Testis (tissue), 3 donors: ENCODE data around the gene PLIN5. TPM values are rescaled to one million over a fixed set of nuclear protein-coding genes. Genes with fewer than 3 reads are reported as not detected.
A peak's percentile ranks its signal among the peaks of the same experiment; 100 is the strongest.

Experiments
- DNase-seq: peaks from one replicate; pipeline ENCODE4 v3.0.0-alpha.2; 2019
- H3K27ac ChIP-seq, 2 donors: fragments of 200-600 bp; sonication (generic); one replicate each; pipeline ENCODE4 v1.5.1; 2019
- H3K27me3 ChIP-seq: fragments of 200-600 bp; sonication (generic); one replicate; pipeline ENCODE4 v1.5.1; 2019
- H3K36me3 ChIP-seq: fragments of 200-600 bp; sonication (generic); one replicate; pipeline ENCODE4 v1.5.1; 2017; ENCODE audit warnings: low read depth; ENCODE audit errors: missing control alignments
- H3K4me1 ChIP-seq: fragments of 200-600 bp; sonication (generic); one replicate; pipeline ENCODE4 v1.5.1; 2019
- H3K4me3 ChIP-seq, 2 donors: fragments of 200-600 bp; sonication (generic); one replicate each; pipeline ENCODE4 v1.5.1; 2017 to 2019
- H3K9me3 ChIP-seq: fragments of 200-600 bp; sonication (generic); one replicate; pipeline ENCODE4 v1.5.1; 2017
- POLR2A ChIP-seq: fragments of 450-650 bp; IDR thresholded peaks from one replicate; pipeline ENCODE4 v1.6.1; 2017; ENCODE audit warnings: antibody characterized with exemption, mild to moderate bottlenecking, moderate library complexity
- WGBS, 2 donors: methylation state at CpG; one replicate each; pipeline ENCODE4 v1.1.5; 2018; 5-methylcytosine and 5-hydroxymethylcytosine counted together
- intact Hi-C: fragments of 100-400 bp; cut with DNase I; formaldehyde crosslinking; loops from one replicate; pipeline ENCODE4 v1.15.1; 2023; ENCODE audit warnings: low total_unique reads
- polyA plus RNA-seq: library from polyadenylated mRNA; stranded (reverse); fragments of 350-450 nt; fragmentation: Illumina TruSeq; extraction: RNeasy Lipid Tissue Mini Kit (QIAGEN cat#74804); gene quantifications from one replicate; pipeline ENCODE4 v1.2.3, GENCODE V29; 2014; ENCODE audit warnings: low read depth, low replicate concordance; ENCODE audit not compliant: insufficient read depth
- total RNA-seq, 2 donors: library from RNA; depleted of rRNA; stranded (reverse); fragments of >200 nt; gene quantifications; one replicate each; pipeline ENCODE4 v1.2.3, GENCODE V29; 2016
- TF ChIP-seq, protein P1 (sequence below), 3 experiments: fragments of 450-650 bp in 2 of 3; fragments of 200-600 bp in 1 of 3; sonication (generic) in 1 of 3; IDR thresholded peaks; one replicate each; pipeline ENCODE4 v1.5.1; 2016 to 2019; ENCODE audit warnings: antibody characterized with exemption in 3 of 3, mild to moderate bottlenecking in 2 of 3, moderate library complexity in 1 of 3

PLIN5 gene
- total and polyA plus RNA-seq, 3 donors from 2014 or later, result 3.8 to 8.5 (median 7.4) TPM

DNA sequence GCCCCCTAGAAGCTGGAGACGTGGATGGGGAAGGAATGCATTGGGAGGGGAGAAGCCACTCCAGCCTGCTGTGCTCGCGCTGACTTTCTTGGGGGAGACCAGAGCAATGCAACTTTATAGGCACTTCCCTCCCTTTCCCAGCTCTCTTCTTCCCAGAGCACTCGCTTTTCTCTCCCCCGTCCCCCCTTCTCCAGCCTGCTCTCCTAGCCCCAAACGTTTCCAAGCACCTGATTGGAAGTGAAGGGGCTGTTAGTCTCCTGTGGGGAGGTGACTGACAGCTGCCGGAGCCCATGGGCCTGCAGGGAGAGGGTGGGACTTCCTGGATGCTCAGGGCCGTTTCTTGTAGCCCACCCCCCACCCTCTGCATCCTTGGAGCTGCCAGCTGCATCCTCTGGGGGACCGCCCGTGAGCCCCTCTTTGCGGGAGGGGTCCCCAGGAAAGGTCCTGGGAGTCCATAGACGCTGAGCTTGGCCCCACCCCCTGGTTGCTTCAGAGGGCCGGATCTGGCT, 60.5 kb downstream of the PLIN5 start:
- Histone ChIP-seq H3K36me3 (no peaks in the 10 kb centered on the region), H3K27ac (no peak overlapping the region), H3K27me3 (no peaks in the 10 kb centered on the region), H3K4me1 (peaks cover 21% of the 10 kb centered on the region), H3K9me3 (no peaks in the 10 kb centered on the region), H3K4me3 (peak overlapping the region in 1 of 2 donors; percentile 28)
- intact Hi-C loops, result no loop called here
- peak; percentile 85 for DNase-seq
- WGBS, 2 donors, result 17 to 22% methylated on average over 9 to 13 of the region's 13 CpGs
- TF ChIP-seq POLR2A, result no peak
- TF ChIP-seq, protein P1, sequence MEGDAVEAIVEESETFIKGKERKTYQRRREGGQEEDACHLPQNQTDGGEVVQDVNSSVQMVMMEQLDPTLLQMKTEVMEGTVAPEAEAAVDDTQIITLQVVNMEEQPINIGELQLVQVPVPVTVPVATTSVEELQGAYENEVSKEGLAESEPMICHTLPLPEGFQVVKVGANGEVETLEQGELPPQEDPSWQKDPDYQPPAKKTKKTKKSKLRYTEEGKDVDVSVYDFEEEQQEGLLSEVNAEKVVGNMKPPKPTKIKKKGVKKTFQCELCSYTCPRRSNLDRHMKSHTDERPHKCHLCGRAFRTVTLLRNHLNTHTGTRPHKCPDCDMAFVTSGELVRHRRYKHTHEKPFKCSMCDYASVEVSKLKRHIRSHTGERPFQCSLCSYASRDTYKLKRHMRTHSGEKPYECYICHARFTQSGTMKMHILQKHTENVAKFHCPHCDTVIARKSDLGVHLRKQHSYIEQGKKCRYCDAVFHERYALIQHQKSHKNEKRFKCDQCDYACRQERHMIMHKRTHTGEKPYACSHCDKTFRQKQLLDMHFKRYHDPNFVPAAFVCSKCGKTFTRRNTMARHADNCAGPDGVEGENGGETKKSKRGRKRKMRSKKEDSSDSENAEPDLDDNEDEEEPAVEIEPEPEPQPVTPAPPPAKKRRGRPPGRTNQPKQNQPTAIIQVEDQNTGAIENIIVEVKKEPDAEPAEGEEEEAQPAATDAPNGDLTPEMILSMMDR (IDR thresholded peaks at IDR 0.05), result no peak

DNA sequence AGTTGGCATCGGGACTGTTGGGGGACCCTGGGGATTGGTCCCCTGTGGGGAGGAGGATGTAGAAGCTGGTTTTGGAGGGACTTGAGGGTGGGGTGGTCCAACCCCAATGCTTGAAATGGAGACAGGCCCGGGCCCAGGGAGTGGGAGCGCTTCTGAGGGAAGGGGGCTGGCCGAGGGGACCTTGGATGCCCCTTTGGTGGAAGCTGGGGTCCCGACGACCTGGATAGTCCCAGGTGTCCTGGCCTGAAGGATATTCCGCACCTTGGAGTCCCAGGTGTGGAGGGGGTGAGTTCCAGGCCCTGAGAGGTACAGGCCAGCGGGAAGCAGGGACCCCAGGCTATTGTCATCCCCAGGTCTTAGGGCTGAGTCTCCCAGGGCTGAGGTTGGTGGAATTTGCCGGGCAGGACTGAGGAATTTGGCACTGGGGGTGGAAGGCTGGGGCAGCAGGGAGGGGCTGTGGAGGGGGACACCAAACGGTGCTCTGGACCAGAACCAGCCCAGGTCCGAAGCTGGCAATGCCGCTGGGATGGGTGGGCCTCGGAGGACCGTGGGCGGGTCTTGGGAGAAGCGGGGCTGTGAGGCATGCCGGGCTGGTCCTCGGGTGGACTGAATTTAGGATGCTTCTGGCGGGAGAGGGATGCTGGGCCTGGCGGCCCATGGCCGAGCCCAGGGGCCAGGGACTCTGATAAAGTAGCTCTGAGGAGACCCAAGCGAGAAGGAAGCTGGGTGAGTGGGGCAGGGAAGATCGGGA, 61.1 kb downstream of the PLIN5 start:
- Histone ChIP-seq H3K9me3 (no peaks in the 10 kb centered on the region), H3K27ac (no peak overlapping the region), H3K27me3 (no peaks in the 10 kb centered on the region), H3K4me3 (peak overlapping the region in 1 of 2 donors; percentile 28), H3K36me3 (no peaks in the 10 kb centered on the region), H3K4me1 (peaks cover 21% of the 10 kb centered on the region)
- 11 to 17% methylated on average over 20 to 23 of the region's 23 CpGs for WGBS, 2 donors
- DNase-seq, result no peak
- intact Hi-C loops, result no loop called here
- no peak for TF ChIP-seq POLR2A

DNA sequence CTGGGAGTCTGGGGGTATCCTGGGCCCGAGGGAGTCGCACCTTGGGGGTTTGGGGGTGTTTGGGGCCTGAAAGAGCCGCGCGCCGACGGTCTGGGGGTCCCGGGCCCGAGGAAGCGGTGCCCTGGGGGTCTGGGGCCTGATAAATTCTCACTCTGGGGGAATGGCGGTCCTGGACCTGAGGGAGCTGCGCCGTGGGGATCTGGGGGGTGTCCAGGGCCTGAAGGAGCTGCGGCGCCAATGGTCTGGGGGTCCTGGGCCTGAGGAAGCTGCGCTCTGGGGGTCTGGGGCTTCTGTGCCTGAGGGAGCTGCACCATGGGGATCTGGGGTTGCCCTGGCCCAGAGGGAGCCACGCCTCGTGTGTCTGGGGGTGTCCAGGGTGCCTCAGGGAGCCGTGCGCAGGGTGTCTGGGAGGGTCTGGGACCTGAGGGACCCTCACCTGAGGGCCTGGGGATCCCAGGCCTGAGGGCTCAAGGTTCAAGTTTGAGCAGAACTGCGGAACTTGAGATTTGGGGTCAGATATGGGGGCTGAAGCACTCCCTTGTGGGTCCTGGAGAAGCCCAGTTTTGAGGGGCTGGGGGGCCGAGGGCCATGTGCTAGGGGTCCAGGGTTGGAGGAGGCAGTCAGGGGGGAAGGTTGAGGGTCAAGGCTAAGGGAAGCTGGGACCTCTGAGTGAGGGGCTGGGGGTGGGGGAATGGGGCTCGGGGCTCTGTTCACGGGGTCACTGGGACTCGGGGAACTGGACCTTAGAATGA, 61.8 kb downstream of the PLIN5 start:
- no peak for DNase-seq
- WGBS, 2 donors, result 12 to 28% methylated on average over 3 to 25 of the region's 25 CpGs
- H3K27ac ChIP-seq, result peak overlapping the region in 1 of 2 donors; percentile 60
- intact Hi-C loops, result no loop called here
- H3K4me1 ChIP-seq, result peaks cover 21% of the 10 kb centered on the region
- TF ChIP-seq, protein P1 (IDR thresholded peaks at IDR 0.05), result no peak
- no peaks in the 10 kb centered on the region for H3K36me3 ChIP-seq
- H3K9me3 ChIP-seq, result no peaks in the 10 kb centered on the region
- no peaks in the 10 kb centered on the region for H3K27me3 ChIP-seq
- peak overlapping the region; percentile 88 to 91 for H3K4me3 ChIP-seq

Other genes with a start within 250 kb of the PLIN5 start
- 1 to 10 TPM in 1 of 2 donors, under 1 TPM in 1; 0.47 to 1.1 TPM for gene TMIGD2, start 232.8 kb downstream of the PLIN5 start, total RNA-seq
- 0.83 TPM for gene TMIGD2, start 232.8 kb downstream of the PLIN5 start, polyA plus RNA-seq
- 10 to 100 TPM; 24.1 to 24.9 TPM for gene FSD1, start 230.6 kb downstream of the PLIN5 start, total RNA-seq
- 18.2 TPM for gene FSD1, start 230.6 kb downstream of the PLIN5 start, polyA plus RNA-seq
- gene STAP2, start 196.4 kb downstream of the PLIN5 start, total RNA-seq, result 1 to 10 TPM; 5.3 to 6.4 TPM
- gene STAP2, start 196.4 kb downstream of the PLIN5 start, polyA plus RNA-seq, result 6.2 TPM
- 10 to 100 TPM in 1 of 2 donors, 1 to 10 TPM in 1; 9.1 to 13.3 TPM for gene MPND, start 191.7 kb downstream of the PLIN5 start, total RNA-seq
- 14.3 TPM for gene MPND, start 191.7 kb downstream of the PLIN5 start, polyA plus RNA-seq
- 10 to 100 TPM; 41.6 to 53.4 TPM for gene SH3GL1, start 134.7 kb downstream of the PLIN5 start, total RNA-seq
- 47.3 TPM for gene SH3GL1, start 134.7 kb downstream of the PLIN5 start, polyA plus RNA-seq
- gene CHAF1A, start 132.6 kb downstream of the PLIN5 start, total RNA-seq, result 10 to 100 TPM; 28.6 to 37.7 TPM
- gene CHAF1A, start 132.6 kb downstream of the PLIN5 start, polyA plus RNA-seq, result 24.1 TPM
- 100 to 1,000 TPM; 293 to 319 TPM for gene UBXN6, start 77.4 kb downstream of the PLIN5 start, total RNA-seq
- 336 TPM for gene UBXN6, start 77.4 kb downstream of the PLIN5 start, polyA plus RNA-seq
- 10 to 100 TPM; 81.4 to 95.8 TPM for gene HDGFL2, start 62.9 kb downstream of the PLIN5 start, total RNA-seq
- 141 TPM for gene HDGFL2, start 62.9 kb downstream of the PLIN5 start, polyA plus RNA-seq
- gene PLIN4, start 16.7 kb downstream of the PLIN5 start, total RNA-seq, result 1 to 10 TPM; 2.8 to 3.7 TPM
- 4.0 TPM for gene PLIN4, start 16.7 kb downstream of the PLIN5 start, polyA plus RNA-seq
- gene LRG1, start 4.8 kb upstream of the PLIN5 start, total RNA-seq, result under 1 TPM; 0.24 to 0.25 TPM
- gene LRG1, start 4.8 kb upstream of the PLIN5 start, polyA plus RNA-seq, result 0.58 TPM
- 1 to 10 TPM; 3.5 to 4.2 TPM for gene SEMA6B, start 24.5 kb upstream of the PLIN5 start, total RNA-seq
- gene SEMA6B, start 24.5 kb upstream of the PLIN5 start, polyA plus RNA-seq, result 5.0 TPM
- gene TNFAIP8L1, start 104.3 kb upstream of the PLIN5 start, total RNA-seq, result 10 to 100 TPM in 1 of 2 donors, 1 to 10 TPM in 1; 9.7 to 15.9 TPM
- gene TNFAIP8L1, start 104.3 kb upstream of the PLIN5 start, polyA plus RNA-seq, result 13.4 TPM
- 10 to 100 TPM; 51.6 to 61.4 TPM for gene MYDGF, start 135.1 kb upstream of the PLIN5 start, total RNA-seq
- gene MYDGF, start 135.1 kb upstream of the PLIN5 start, polyA plus RNA-seq, result 87.0 TPM
- 10 to 100 TPM; 65.1 to 74.2 TPM for gene DPP9, start 188.6 kb upstream of the PLIN5 start, total RNA-seq
- 24.6 TPM for gene DPP9, start 188.6 kb upstream of the PLIN5 start, polyA plus RNA-seq